IMR-90 (cell line): ENCODE results near the gene NELL1.

ENCODE experiments used
- RFX5 ChIP-seq: IDR thresholded peaks from 2 replicates; pipeline ENCODE4 v1.8.0; 2012; ENCODE audit warnings: low read depth, mild to moderate bottlenecking, low read length, moderate library complexity
- TF ChIP-seq, protein P1 (sequence below): conservative IDR thresholded peaks from 2 replicates; pipeline ENCODE4 v1.5.1; 2012; ENCODE audit warnings: mild to moderate bottlenecking, low read depth, low read length, improper control_type of control experiment

DNA sequence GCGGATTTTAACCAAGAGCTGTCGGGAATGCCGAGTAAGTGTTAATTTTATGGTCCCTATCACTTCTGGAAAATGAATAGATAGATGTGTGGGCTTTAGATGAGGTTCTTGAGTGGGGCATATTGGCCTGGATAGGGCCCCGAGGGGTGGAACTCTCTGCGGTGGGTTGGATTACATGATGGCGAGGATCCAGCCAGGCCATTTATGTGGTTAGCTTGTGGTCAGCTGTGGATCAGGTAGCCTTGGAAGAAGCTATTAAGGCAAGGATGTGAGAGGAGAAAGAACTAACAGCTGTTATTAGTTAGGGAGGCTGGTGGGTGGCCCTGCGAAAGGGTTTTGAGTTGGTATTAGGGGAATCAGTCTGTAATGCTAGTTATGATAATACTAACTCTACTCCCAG lies 268.4 kb downstream of the NELL1 start:
- TF ChIP-seq, protein P1, sequence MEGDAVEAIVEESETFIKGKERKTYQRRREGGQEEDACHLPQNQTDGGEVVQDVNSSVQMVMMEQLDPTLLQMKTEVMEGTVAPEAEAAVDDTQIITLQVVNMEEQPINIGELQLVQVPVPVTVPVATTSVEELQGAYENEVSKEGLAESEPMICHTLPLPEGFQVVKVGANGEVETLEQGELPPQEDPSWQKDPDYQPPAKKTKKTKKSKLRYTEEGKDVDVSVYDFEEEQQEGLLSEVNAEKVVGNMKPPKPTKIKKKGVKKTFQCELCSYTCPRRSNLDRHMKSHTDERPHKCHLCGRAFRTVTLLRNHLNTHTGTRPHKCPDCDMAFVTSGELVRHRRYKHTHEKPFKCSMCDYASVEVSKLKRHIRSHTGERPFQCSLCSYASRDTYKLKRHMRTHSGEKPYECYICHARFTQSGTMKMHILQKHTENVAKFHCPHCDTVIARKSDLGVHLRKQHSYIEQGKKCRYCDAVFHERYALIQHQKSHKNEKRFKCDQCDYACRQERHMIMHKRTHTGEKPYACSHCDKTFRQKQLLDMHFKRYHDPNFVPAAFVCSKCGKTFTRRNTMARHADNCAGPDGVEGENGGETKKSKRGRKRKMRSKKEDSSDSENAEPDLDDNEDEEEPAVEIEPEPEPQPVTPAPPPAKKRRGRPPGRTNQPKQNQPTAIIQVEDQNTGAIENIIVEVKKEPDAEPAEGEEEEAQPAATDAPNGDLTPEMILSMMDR, result no peak
- no peak for TF ChIP-seq RFX5
